RWPE1 (cell line): ENCODE measurements around the gene ZNF451.
"Not testable (repeated sequence)": the region's sequence is repeated elsewhere in the genome, so short reads cannot be mapped to it uniquely, and the experiment has no call there.

Experiments
- CTCF ChIA-PET: fragments of 350-600 bp; sonication (Branson Sonifier 250); formaldehyde crosslinking; extraction: SDS; loops from one replicate; lab custom pipeline; 2021; lab: Yijun Ruan, JAX
- POLR2A ChIA-PET: fragments of 400-600 bp; formaldehyde crosslinking; extraction: SDS; loops from one replicate; lab custom pipeline; 2020; ENCODE audit warnings: antibody characterized with exemption; ENCODE audit not compliant: low non-redundant PET; lab: Yijun Ruan, JAX
- DNase-seq: peaks from one replicate; pipeline ENCODE4 v3.0.0; 2012; ENCODE audit warnings: low spot score
- H3K27ac ChIP-seq: fragments of 450-650 bp; 2 replicates; pipeline ENCODE4 v1.5.1; 2017
- TF ChIP-seq, protein P1 (sequence below): fragments of 450-650 bp; conservative IDR thresholded peaks from 2 replicates; pipeline ENCODE4 v1.5.1; 2017; ENCODE audit warnings: low read depth, mild to moderate bottlenecking

The ZNF451 gene

GRCh38 chr6:57075092-57075491 is 14.9 kb upstream of the ZNF451 start:
- POLR2A ChIA-PET, result no interaction called here
- no peak for DNase-seq
- TF ChIP-seq, protein P1, sequence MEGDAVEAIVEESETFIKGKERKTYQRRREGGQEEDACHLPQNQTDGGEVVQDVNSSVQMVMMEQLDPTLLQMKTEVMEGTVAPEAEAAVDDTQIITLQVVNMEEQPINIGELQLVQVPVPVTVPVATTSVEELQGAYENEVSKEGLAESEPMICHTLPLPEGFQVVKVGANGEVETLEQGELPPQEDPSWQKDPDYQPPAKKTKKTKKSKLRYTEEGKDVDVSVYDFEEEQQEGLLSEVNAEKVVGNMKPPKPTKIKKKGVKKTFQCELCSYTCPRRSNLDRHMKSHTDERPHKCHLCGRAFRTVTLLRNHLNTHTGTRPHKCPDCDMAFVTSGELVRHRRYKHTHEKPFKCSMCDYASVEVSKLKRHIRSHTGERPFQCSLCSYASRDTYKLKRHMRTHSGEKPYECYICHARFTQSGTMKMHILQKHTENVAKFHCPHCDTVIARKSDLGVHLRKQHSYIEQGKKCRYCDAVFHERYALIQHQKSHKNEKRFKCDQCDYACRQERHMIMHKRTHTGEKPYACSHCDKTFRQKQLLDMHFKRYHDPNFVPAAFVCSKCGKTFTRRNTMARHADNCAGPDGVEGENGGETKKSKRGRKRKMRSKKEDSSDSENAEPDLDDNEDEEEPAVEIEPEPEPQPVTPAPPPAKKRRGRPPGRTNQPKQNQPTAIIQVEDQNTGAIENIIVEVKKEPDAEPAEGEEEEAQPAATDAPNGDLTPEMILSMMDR, result no peak
- H3K27ac ChIP-seq, result no peak overlapping the region
- CTCF ChIA-PET, result interaction anchor here (0.6 kb wide), 1 partner anchor 174 kb away, joined by 4 read pairs; no protein-coding TSS in a partner anchor

- POLR2A ChIA-PET, result no interaction called here
- H3K27ac ChIP-seq, result no peak overlapping the region
- TF ChIP-seq, protein P1, result no peak
- no peak for DNase-seq
- CTCF ChIA-PET, result no interaction called here
These were observed 11.3 kb upstream of the ZNF451 start for GRCh38 chr6:57078531-57079207.

DNA sequence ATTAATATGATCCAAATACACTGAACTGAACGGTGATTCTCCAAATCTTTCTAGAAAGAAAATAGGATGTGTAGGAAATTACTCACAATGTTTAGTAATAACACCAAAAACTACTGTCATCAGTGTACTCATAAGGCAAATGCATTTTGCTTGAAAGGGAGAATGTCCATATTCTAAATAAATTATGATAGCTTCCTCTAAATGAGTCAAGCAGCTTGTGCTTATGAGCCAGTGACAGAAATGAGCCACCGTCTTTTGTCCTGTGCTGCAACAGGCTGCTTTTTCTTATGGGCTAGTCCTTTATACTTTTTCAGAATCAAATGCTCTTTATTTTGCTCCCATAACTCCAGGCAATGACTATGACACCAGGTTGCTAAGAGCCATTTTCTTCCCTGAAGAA is 4.5 kb upstream of the ZNF451 start:
- no peak overlapping the region for H3K27ac ChIP-seq
- POLR2A ChIA-PET, result no interaction called here
- CTCF ChIA-PET, result no interaction called here
- no peak for DNase-seq
- TF ChIP-seq, protein P1, result no peak

GRCh38 chr6:57086843-57087242 is 3.1 kb upstream of the ZNF451 start:
- POLR2A ChIA-PET, result no interaction called here
- no peak overlapping the region for H3K27ac ChIP-seq
- DNase-seq, result no peak
- TF ChIP-seq, protein P1, result no peak
- CTCF ChIA-PET, result interaction anchor here (0.6 to 0.8 kb wide), 2 partner anchors 134 to 232 kb away, joined by 3 to 5 read pairs; no protein-coding TSS in a partner anchor

- ChIA-PET POLR2A (no interaction called here), CTCF (no interaction called here)
- no peak for DNase-seq
- TF ChIP-seq, protein P1, result no peak
- H3K27ac ChIP-seq, result no peak overlapping the region
These were observed 2.1 kb upstream of the ZNF451 start for GRCh38 chr6:57087916-57088315.

DNA sequence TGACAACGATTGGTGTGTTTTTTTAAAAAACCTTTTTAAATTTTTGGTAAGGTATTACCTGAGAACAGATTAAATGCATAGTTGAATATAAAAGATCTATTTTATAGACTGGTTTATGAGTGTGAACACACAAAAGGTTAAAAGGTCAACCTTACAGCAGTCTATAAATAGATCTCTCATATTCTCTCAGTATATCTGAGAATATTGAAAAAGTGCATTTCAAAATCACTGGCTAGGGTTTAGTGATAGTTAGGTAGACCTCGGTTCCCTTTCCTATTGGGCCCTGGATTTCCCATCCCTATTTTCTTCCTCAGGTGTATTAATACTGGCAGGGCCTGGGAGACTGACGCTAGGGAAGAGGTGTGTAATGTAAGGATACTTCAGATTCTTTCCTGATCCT is 723 bp upstream of the ZNF451 start:
- ChIA-PET POLR2A (no interaction called here), CTCF (no interaction called here)
- no peak for DNase-seq
- TF ChIP-seq, protein P1, result no peak
- no peak overlapping the region for H3K27ac ChIP-seq

- DNase-seq, POLR2A ChIA-PET, CTCF ChIA-PET: not testable (repeated sequence)
- H3K27ac ChIP-seq, result peak overlapping the region; percentile 83
These were observed 575 bp downstream of the ZNF451 start for GRCh38 chr6:57090458-57091067.

- POLR2A ChIA-PET, DNase-seq, CTCF ChIA-PET, H3K27ac ChIP-seq: not testable (repeated sequence)
These were observed 1.4 kb downstream of the ZNF451 start for GRCh38 chr6:57091375-57091774.
